Measurements from ENCODE around the gene MEAK7.

The MEAK7 gene

GRCh38 chr16:84482951-84483881, 21.2 kb downstream of the MEAK7 start:
- Histone ChIP-seq H3K4me1 (ENCODE audit: insufficient read depth, low read length) (no peaks in the 10 kb centered on the region), H3K27me3 (ENCODE audit: insufficient read depth, low read length) (no peaks in the 10 kb centered on the region), H3K27ac (ENCODE audit: low read length) (no peak overlapping the region), H3K4me3 (ENCODE audit: low read length) (no peak overlapping the region), H3K36me3 (ENCODE audit: insufficient read depth, low read depth, low read length) (peaks cover 36% of the 10 kb centered on the region), H3K9me3 (ENCODE audit: insufficient read depth, low read depth, low read length) (no peaks in the 10 kb centered on the region), H3K9ac (ENCODE audit: low read depth, low read length) (no peak overlapping the region)

GRCh38 chr16:84482001-84482891, 22.2 kb downstream of the MEAK7 start:
- Histone ChIP-seq H3K27ac (ENCODE audit: low read length) (no peak overlapping the region), H3K4me1 (ENCODE audit: insufficient read depth, low read length) (no peaks in the 10 kb centered on the region), H3K27me3 (ENCODE audit: insufficient read depth, low read length) (no peaks in the 10 kb centered on the region), H3K36me3 (ENCODE audit: insufficient read depth, low read depth, low read length) (peaks cover 37% of the 10 kb centered on the region), H3K9ac (ENCODE audit: low read depth, low read length) (no peak overlapping the region), H3K4me3 (ENCODE audit: low read length) (no peak overlapping the region), H3K9me3 (ENCODE audit: insufficient read depth, low read depth, low read length) (no peaks in the 10 kb centered on the region)

GRCh38 chr16:84481051-84481735, 23.3 kb downstream of the MEAK7 start:
- Histone ChIP-seq H3K9me3 (ENCODE audit: insufficient read depth, low read depth, low read length) (no peaks in the 10 kb centered on the region), H3K36me3 (ENCODE audit: insufficient read depth, low read depth, low read length) (peaks cover 29% of the 10 kb centered on the region), H3K9ac (ENCODE audit: low read depth, low read length) (no peak overlapping the region), H3K4me3 (ENCODE audit: low read length) (no peak overlapping the region), H3K27me3 (ENCODE audit: insufficient read depth, low read length) (no peaks in the 10 kb centered on the region), H3K4me1 (ENCODE audit: insufficient read depth, low read length) (no peaks in the 10 kb centered on the region), H3K27ac (ENCODE audit: low read length) (no peak overlapping the region)

- Histone ChIP-seq H3K4me3 (ENCODE audit: low read length) (no peak overlapping the region), H3K9me3 (ENCODE audit: insufficient read depth, low read depth, low read length) (no peaks in the 10 kb centered on the region; the same call in none of the 2 replicates), H3K27ac (ENCODE audit: low read length) (no peak overlapping the region)
Measured at GRCh38 chr16:84479716-84480450, 24.6 kb downstream of the MEAK7 start.

GRCh38 chr16:84478172-84478947, 26.1 kb downstream of the MEAK7 start:
- Histone ChIP-seq H3K36me3 (ENCODE audit: insufficient read depth, low read depth, low read length) (peaks cover 28% of the 10 kb centered on the region), H3K9ac (ENCODE audit: low read depth, low read length) (no peak overlapping the region), H3K27me3 (ENCODE audit: insufficient read depth, low read length) (no peaks in the 10 kb centered on the region), H3K4me1 (ENCODE audit: insufficient read depth, low read length) (no peaks in the 10 kb centered on the region), H3K4me3 (ENCODE audit: low read length) (no peak overlapping the region), H3K9me3 (ENCODE audit: insufficient read depth, low read depth, low read length) (no peaks in the 10 kb centered on the region; the same call in none of the 2 replicates), H3K27ac (ENCODE audit: low read length) (no peak overlapping the region)

More at GRCh38 chr16:84479716-84480450, 24.6 kb downstream of the MEAK7 start:
- Histone ChIP-seq H3K9ac (ENCODE audit: low read depth, low read length) (no peak overlapping the region), H3K4me1 (ENCODE audit: insufficient read depth, low read length) (no peaks in the 10 kb centered on the region), H3K27me3 (ENCODE audit: insufficient read depth, low read length) (no peaks in the 10 kb centered on the region), H3K36me3 (ENCODE audit: insufficient read depth, low read depth, low read length) (peaks cover 28% of the 10 kb centered on the region)

GRCh38 chr16:84477661-84478060, 26.8 kb downstream of the MEAK7 start:
- Histone ChIP-seq H3K9ac (ENCODE audit: low read depth, low read length) (no peak overlapping the region), H3K27ac (ENCODE audit: low read length) (no peak overlapping the region)

GRCh38 chr16:84476401-84476800, 28.1 kb downstream of the MEAK7 start:
- Histone ChIP-seq H3K4me3 (ENCODE audit: low read length) (no peak overlapping the region), H3K4me1 (ENCODE audit: insufficient read depth, low read length) (no peaks in the 10 kb centered on the region), H3K36me3 (ENCODE audit: insufficient read depth, low read depth, low read length) (peaks cover 24% of the 10 kb centered on the region; the same call in 1 of the 2 replicates), H3K27me3 (ENCODE audit: insufficient read depth, low read length) (no peaks in the 10 kb centered on the region), H3K9me3 (ENCODE audit: insufficient read depth, low read depth, low read length) (no peaks in the 10 kb centered on the region; the same call in none of the 2 replicates), H3K9ac (ENCODE audit: low read depth, low read length) (no peak overlapping the region), H3K27ac (ENCODE audit: low read length) (no peak overlapping the region)

More at GRCh38 chr16:84477661-84478060, 26.8 kb downstream of the MEAK7 start:
- H3K36me3 ChIP-seq (ENCODE audit: insufficient read depth, low read depth, low read length): peaks cover 24% of the 10 kb centered on the region
- no peak overlapping the region for H3K4me3 ChIP-seq (ENCODE audit: low read length)
- H3K9me3 ChIP-seq (ENCODE audit: insufficient read depth, low read depth, low read length): no peaks in the 10 kb centered on the region; the same call in none of the 2 replicates
- no peaks in the 10 kb centered on the region for H3K4me1 ChIP-seq (ENCODE audit: insufficient read depth, low read length)
- no peaks in the 10 kb centered on the region for H3K27me3 ChIP-seq (ENCODE audit: insufficient read depth, low read length)

- Histone ChIP-seq H3K4me3 (ENCODE audit: low read length) (no peak overlapping the region), H3K27ac (ENCODE audit: low read length) (no peak overlapping the region), H3K9me3 (ENCODE audit: insufficient read depth, low read depth, low read length) (no peaks in the 10 kb centered on the region; the same call in none of the 2 replicates), H3K27me3 (ENCODE audit: insufficient read depth, low read length) (no peaks in the 10 kb centered on the region), H3K4me1 (ENCODE audit: insufficient read depth, low read length) (no peaks in the 10 kb centered on the region), H3K36me3 (ENCODE audit: insufficient read depth, low read depth, low read length) (peaks cover 24% of the 10 kb centered on the region; the same call in 1 of the 2 replicates), H3K9ac (ENCODE audit: low read depth, low read length) (no peak overlapping the region)
Measured at GRCh38 chr16:84475643-84476240, 28.7 kb downstream of the MEAK7 start.

- H3K4me3 ChIP-seq (ENCODE audit: low read length): no peak overlapping the region
- H3K27me3 ChIP-seq (ENCODE audit: insufficient read depth, low read length): no peaks in the 10 kb centered on the region
- H3K27ac ChIP-seq (ENCODE audit: low read length): no peak overlapping the region
- no peak overlapping the region for H3K9ac ChIP-seq (ENCODE audit: low read depth, low read length)
- H3K36me3 ChIP-seq (ENCODE audit: insufficient read depth, low read depth, low read length): 0 out of 2 replicates have a peak, but pooled peaks cover 11% of the 10 kb centered on the region
- peaks cover 12% of the 10 kb centered on the region for H3K9me3 ChIP-seq (ENCODE audit: insufficient read depth, low read depth, low read length)
- H3K4me1 ChIP-seq (ENCODE audit: insufficient read depth, low read length): no peaks in the 10 kb centered on the region
Measured at GRCh38 chr16:84471966-84472365, 32.5 kb downstream of the MEAK7 start.

- Histone ChIP-seq H3K4me1 (ENCODE audit: insufficient read depth, low read length) (no peaks in the 10 kb centered on the region), H3K27me3 (ENCODE audit: insufficient read depth, low read length) (no peaks in the 10 kb centered on the region), H3K4me3 (ENCODE audit: low read length) (no peak overlapping the region), H3K9me3 (ENCODE audit: insufficient read depth, low read depth, low read length) (peaks cover 18% of the 10 kb centered on the region), H3K27ac (ENCODE audit: low read length) (no peak overlapping the region), H3K9ac (ENCODE audit: low read depth, low read length) (no peak overlapping the region), H3K36me3 (ENCODE audit: insufficient read depth, low read depth, low read length) (0 out of 2 replicates have a peak, but pooled peaks cover 17% of the 10 kb centered on the region)
Measured at GRCh38 chr16:84471316-84471715, 33.1 kb downstream of the MEAK7 start.
